K562 (cell line): ENCODE measurements around the gene ADARB2. TPM values are rescaled to one million over a fixed set of nuclear protein-coding genes. Genes with fewer than 3 reads are reported as not detected.

ENCODE experiments used
- ATAC-seq: fragments of 200-7000 bp; cut with Tn5 transposase; 3 replicates; pipeline ENCODE4 v1.9.1; 2020; ENCODE audit warnings: moderate library complexity
- BruUV-seq: library from RNA; stranded (reverse); fragments of 400-500 nt; replicated peaks from 2 replicates; lab custom pipeline; 2021; lab: Mats Ljungman, UMichigan
- CTCF ChIA-PET: fragments of 300-600 bp; formaldehyde crosslinking; extraction: SDS; loops from one replicate; lab custom pipeline; 2021; ENCODE audit warnings: low intra/inter-chr PET ratio; lab: Yijun Ruan, JAX
- POLR2A ChIA-PET: fragments of 300-600, 350-650 bp; sonication (Branson Sonifier 250); formaldehyde crosslinking; extraction: SDS; loops from one replicate; lab custom pipeline; 2021; ENCODE audit warnings: antibody characterized with exemption, inconsistent platforms; lab: Yijun Ruan, JAX
- DNase-seq, 4 experiments: peaks; one replicate each; pipeline versions ENCODE4 v3.0.0 to v3.0.0-alpha.2; 2011 to 2018; ENCODE audit warnings: low spot score in 3 of 4, mixed read lengths in 3 of 4; ENCODE audit errors: extremely low read depth in 1 of 4
- FAIRE-seq: peaks from 2 replicates; lab custom pipeline; 2011; peaks lifted over from hg19 to GRCh38; lab: Jason Lieb, UNC
- H2AFZ ChIP-seq: 2 replicates; pipeline ENCODE4 v1.6.0; 2011; ENCODE audit warnings: low read depth, low read length, control low read depth, inconsistent platforms
- H3K27ac ChIP-seq: fragments of 200-600 bp; 3 replicates; pipeline ENCODE4 v1.8.0; 2011; ENCODE audit warnings: low read depth, mild to moderate bottlenecking, control low read depth, inconsistent platforms, low read length, moderate library complexity, mixed read lengths; ENCODE audit errors: extremely low read depth
- H3K27me3 ChIP-seq, 2 experiments: fragments of 300-600 bp in 1 of 2; 2 replicates in 1 of 2; 3 replicates in 1 of 2; pipeline versions ENCODE4 v1.6.0 to v1.8.0; 2011; ENCODE audit warnings: inconsistent platforms in 2 of 2, low read length in 2 of 2, mild to moderate bottlenecking in 1 of 2, mixed read lengths in 1 of 2, moderate library complexity in 1 of 2; ENCODE audit not compliant: control insufficient read depth in 2 of 2, insufficient read depth in 2 of 2
- H3K36me3 ChIP-seq: fragments of 300-600 bp; 3 replicates; pipeline ENCODE4 v1.8.0; 2011; ENCODE audit warnings: mild to moderate bottlenecking, low read length, inconsistent platforms; ENCODE audit not compliant: control insufficient read depth, insufficient read depth
- H3K4me1 ChIP-seq, 2 experiments: fragments of 200-600 bp in 1 of 2; replicated peaks in 1 of 2; 2 replicates in 1 of 2; 3 replicates in 1 of 2; pipeline versions ENCODE4 v1.5.1 to v1.8.0; 2011; ENCODE audit warnings: inconsistent platforms in 2 of 2, low read length in 2 of 2, mild to moderate bottlenecking in 1 of 2, mixed read lengths in 1 of 2, moderate library complexity in 1 of 2; ENCODE audit not compliant: control insufficient read depth in 2 of 2, insufficient read depth in 2 of 2
- H3K4me2 ChIP-seq: 2 replicates; pipeline ENCODE4 v1.6.1; 2011; ENCODE audit warnings: low read length, control low read depth, inconsistent platforms, mixed read lengths; ENCODE audit not compliant: insufficient read depth
- H3K4me3 ChIP-seq: fragments of 200-600 bp; sonication (generic), shearing (Covaris generic); 2 replicates; pipeline ENCODE4 v1.5.1; 2016; ENCODE audit warnings: control low read depth, inconsistent platforms
- H3K79me2 ChIP-seq: fragments of 200-600 bp; 3 replicates; pipeline ENCODE4 v1.8.0; 2011; ENCODE audit warnings: low read length, inconsistent platforms; ENCODE audit not compliant: control insufficient read depth, insufficient read depth
- H3K9ac ChIP-seq, 2 experiments: 2 replicates each; pipeline versions ENCODE4 v1.6.0 to v1.6.1; 2011; ENCODE audit warnings: low read depth in 2 of 2, low read length in 2 of 2, control low read depth in 1 of 2, inconsistent platforms in 1 of 2, mild to moderate bottlenecking in 1 of 2, mixed read lengths in 1 of 2; ENCODE audit not compliant: insufficient read depth in 1 of 2
- H3K9me1 ChIP-seq: one replicate; pipeline ENCODE4 v1.6.0; 2011; ENCODE audit warnings: inconsistent platforms, mild to moderate bottlenecking, low read length, moderate library complexity; ENCODE audit not compliant: control insufficient read depth, insufficient read depth
- H3K9me3 ChIP-seq: replicated peaks from 2 replicates; pipeline ENCODE4 v1.5.1; 2011; ENCODE audit warnings: low read depth, low read length, inconsistent platforms; ENCODE audit not compliant: control insufficient read depth, insufficient read depth
- H4K20me1 ChIP-seq: replicated peaks from 2 replicates; pipeline ENCODE4 v1.6.1; 2011; ENCODE audit warnings: low read length, inconsistent platforms, mixed read lengths; ENCODE audit not compliant: control insufficient read depth, insufficient read depth
- NR3C1 ChIP-seq: sonication (generic); formaldehyde crosslinking; IDR thresholded peaks from 2 replicates; pipeline ENCODE4 v1.8.1; 2022; ENCODE audit warnings: missing genetic modification reagents
- NR4A1 ChIP-seq, 2 experiments: fragments of 250-450 bp in 1 of 2; fragments of 450-650 bp in 1 of 2; sonication (Bioruptor Pico) in 1 of 2; IDR thresholded peaks; 2 replicates each; pipeline versions ENCODE4 v1.4.0 to v1.6.1; 2016 to 2020; ENCODE audit warnings: mild to moderate bottlenecking in 2 of 2, missing compliant biosample characterization in 1 of 2, missing genetic modification characterization in 1 of 2, moderate library complexity in 1 of 2
- WGBS: fragments of 100-300 bp; shearing (Covaris generic); methylation state at CpG from one replicate; pipeline ENCODE4 v1.1.6; 2016; ENCODE audit warnings: low coverage, mixed read lengths; ENCODE audit not compliant: insufficient coverage; ENCODE audit errors: missing lambda C conversion rate; 5-methylcytosine and 5-hydroxymethylcytosine counted together
- in situ Hi-C: fragments of 300-500 bp; cut with MboI; formaldehyde crosslinking; loops from 4 replicates; pipeline ENCODE4 v1.15.0; 2018; ENCODE audit warnings: inconsistent platforms, mixed read lengths
- intact Hi-C: fragments of 100-400 bp; cut with micrococcal nuclease; formaldehyde crosslinking; loops from 2 replicates; pipeline ENCODE4 v1.14.2; 2022
- polyA plus RNA-seq, 8 experiments: library from polyadenylated mRNA; depleted of rRNA in 4 of 8; stranded (reverse) in 5 of 8; unstranded in 3 of 8; fragments of >200 nt; fragmentation: Nextera tagmentation in 2 of 8; fragmentation: Illumina TruSeq in 1 of 8; extraction: Ambion mirVana in 2 of 8; extraction: Trizol in 1 of 8; gene quantifications; 2 replicates each; pipeline versions ENCODE4 v1.2.1 to v1.2.3, GENCODE V29; 2011 to 2014; ENCODE audit warnings: inconsistent platforms in 1 of 8, missing spikeins in 1 of 8
- total RNA-seq, 7 experiments: library from RNA; depleted of rRNA in 6 of 7; stranded (reverse); fragments of >200 nt in 6 of 7; fragmentation: Illumina TruSeq in 2 of 7; extraction: Trizol in 2 of 7; gene quantifications; 2 replicates each; pipeline versions ENCODE4 v1.2.1 to v1.2.3, GENCODE V29; 2011 to 2021; ENCODE audit warnings: low replicate concordance in 1 of 7

ADARB2 gene
- total and polyA plus RNA-seq, 9 of the 15 experiments (the other 6 are each of a cell fraction or from before 2014, with no cell fraction given): not detected

- ChIA-PET CTCF (no interaction called here), POLR2A (interaction anchor here (0.6 kb wide), 1 partner anchor 10 kb away, joined by 4 read pairs; no protein-coding TSS in a partner anchor)
Observed at GRCh38 chr10:1300218-1300617, 437.1 kb downstream of the ADARB2 start.

GRCh38 chr10:1299041-1299726, 438.1 kb downstream of the ADARB2 start:
- no peak overlapping the region for H2AFZ ChIP-seq
- no peak overlapping the region for H3K27ac ChIP-seq
- WGBS: 2% methylated on average over 12 of the region's 12 CpGs
- POLR2A ChIA-PET: no interaction called here
- no peak overlapping the region for H3K9ac ChIP-seq
- CTCF ChIA-PET: no interaction called here
- in situ Hi-C loops: no loop called here
- intact Hi-C loops: no loop called here
- H3K9me1 ChIP-seq: no peaks in the 10 kb centered on the region
- FAIRE-seq: no peak
- H3K27me3 ChIP-seq: peaks cover 0 to 18% of the 10 kb centered on the region in 2 experiments; a peak in 2 of 5 replicates
- no peaks in the 10 kb centered on the region for H3K79me2 ChIP-seq
- no peak; the same call in 2 of the 3 replicates for ATAC-seq
- H3K36me3 ChIP-seq: no peaks in the 10 kb centered on the region
- no peaks in the 10 kb centered on the region for H3K9me3 ChIP-seq
- no peaks in the 10 kb centered on the region for H4K20me1 ChIP-seq
- no peaks in the 10 kb centered on the region for H3K4me1 ChIP-seq
- H3K4me2 ChIP-seq: no peak overlapping the region
- TF ChIP-seq NR4A1 (CRISPR knock-in tag; IDR thresholded peaks at IDR 0.05): no peak
- TF ChIP-seq NR4A1 (tag; IDR thresholded peaks at IDR 0.05): no peak
- DNase-seq: no peak
- no TSS peak for BruUV-seq
- no peak overlapping the region for H3K4me3 ChIP-seq

More at GRCh38 chr10:1300218-1300617, 437.1 kb downstream of the ADARB2 start:
- Histone ChIP-seq H3K9ac (no peak overlapping the region), H2AFZ (no peak overlapping the region), H3K79me2 (no peaks in the 10 kb centered on the region), H3K9me1 (no peaks in the 10 kb centered on the region), H3K27ac (no peak overlapping the region), H3K4me1 (no peaks in the 10 kb centered on the region), H3K9me3 (no peaks in the 10 kb centered on the region), H4K20me1 (no peaks in the 10 kb centered on the region), H3K36me3 (no peaks in the 10 kb centered on the region), H3K4me2 (no peak overlapping the region), H3K4me3 (no peak overlapping the region), H3K27me3 (peaks cover 0 to 8% of the 10 kb centered on the region in 2 experiments; a peak in 2 of 5 replicates)
- FAIRE-seq (no peak), ATAC-seq (no peak), DNase-seq (no peak)
- TF ChIP-seq NR3C1 (CRISPR knock-in tag): no peak
- WGBS: 0% methylated on average over 6 of the region's 6 CpGs
- BruUV-seq: no TSS peak
- in situ Hi-C loops (no loop called here), intact Hi-C loops (no loop called here)
